ENCODE data around the gene STX11.

The STX11 gene

DNA sequence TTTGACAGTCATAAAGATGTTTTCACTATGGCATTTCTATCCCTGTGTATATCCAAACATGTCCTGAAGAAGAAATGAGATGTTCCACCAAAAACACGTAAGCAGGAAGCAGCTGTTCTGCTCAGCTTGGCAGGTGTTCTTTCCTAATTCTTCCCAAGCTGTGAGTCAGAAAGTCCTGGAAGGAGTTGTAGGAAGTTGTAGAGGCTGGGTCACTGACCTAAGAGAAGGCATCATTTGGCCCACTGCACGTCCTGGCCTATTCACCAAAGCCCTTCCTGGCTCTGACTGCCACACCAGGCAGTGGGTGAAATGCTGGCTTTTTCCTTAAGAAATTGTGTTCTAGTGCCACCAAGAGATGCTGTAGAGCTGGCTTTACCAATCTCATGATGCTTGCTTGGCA, 40.3 kb downstream of the STX11 start:
- no peak overlapping the region for H3K9ac ChIP-seq (ENCODE audit: low read length)
- H3K79me2 ChIP-seq (ENCODE audit: low read length), result no peaks in the 10 kb centered on the region
- H3K27me3 ChIP-seq (replicated peaks; ENCODE audit: insufficient read depth, low read length), result no peaks in the 10 kb centered on the region
- H3K9me2 ChIP-seq (replicated peaks; ENCODE audit: insufficient read depth, low read length), result no peaks in the 10 kb centered on the region
- H3F3A ChIP-seq (ENCODE audit: insufficient read depth, low read length), result no peaks in the 10 kb centered on the region
- no peak for DNase-seq
- no peaks in the 10 kb centered on the region for H4K20me1 ChIP-seq (ENCODE audit: insufficient read depth, low read length)
- no peaks in the 10 kb centered on the region for H3K4me1 ChIP-seq (ENCODE audit: low read length)
- no peak overlapping the region for H3K27ac ChIP-seq (ENCODE audit: low read length)
- TF ChIP-seq, protein P1, sequence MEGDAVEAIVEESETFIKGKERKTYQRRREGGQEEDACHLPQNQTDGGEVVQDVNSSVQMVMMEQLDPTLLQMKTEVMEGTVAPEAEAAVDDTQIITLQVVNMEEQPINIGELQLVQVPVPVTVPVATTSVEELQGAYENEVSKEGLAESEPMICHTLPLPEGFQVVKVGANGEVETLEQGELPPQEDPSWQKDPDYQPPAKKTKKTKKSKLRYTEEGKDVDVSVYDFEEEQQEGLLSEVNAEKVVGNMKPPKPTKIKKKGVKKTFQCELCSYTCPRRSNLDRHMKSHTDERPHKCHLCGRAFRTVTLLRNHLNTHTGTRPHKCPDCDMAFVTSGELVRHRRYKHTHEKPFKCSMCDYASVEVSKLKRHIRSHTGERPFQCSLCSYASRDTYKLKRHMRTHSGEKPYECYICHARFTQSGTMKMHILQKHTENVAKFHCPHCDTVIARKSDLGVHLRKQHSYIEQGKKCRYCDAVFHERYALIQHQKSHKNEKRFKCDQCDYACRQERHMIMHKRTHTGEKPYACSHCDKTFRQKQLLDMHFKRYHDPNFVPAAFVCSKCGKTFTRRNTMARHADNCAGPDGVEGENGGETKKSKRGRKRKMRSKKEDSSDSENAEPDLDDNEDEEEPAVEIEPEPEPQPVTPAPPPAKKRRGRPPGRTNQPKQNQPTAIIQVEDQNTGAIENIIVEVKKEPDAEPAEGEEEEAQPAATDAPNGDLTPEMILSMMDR (IDR thresholded peaks at IDR 0.05; ENCODE audit: low read length), result no peak
- no peak for TF ChIP-seq EZH2phosphoT487 (IDR thresholded peaks at IDR 0.05; ENCODE audit: low read length)
- no peak for TF ChIP-seq EZH2 (optimal IDR thresholded peaks at IDR 0.05; ENCODE audit: low read depth, low read length)
- H3K4me3 ChIP-seq (ENCODE audit: low read length), result no peak overlapping the region
- H2AFZ ChIP-seq (ENCODE audit: low read length), result no peak overlapping the region
- H3K9me3 ChIP-seq (replicated peaks; ENCODE audit: insufficient read depth, low read length), result no peaks in the 10 kb centered on the region
- H3K4me2 ChIP-seq (ENCODE audit: low read depth, low read length), result no peak overlapping the region
- no peaks in the 10 kb centered on the region for H3K36me3 ChIP-seq (replicated peaks; ENCODE audit: insufficient read depth, low read length)

DNA sequence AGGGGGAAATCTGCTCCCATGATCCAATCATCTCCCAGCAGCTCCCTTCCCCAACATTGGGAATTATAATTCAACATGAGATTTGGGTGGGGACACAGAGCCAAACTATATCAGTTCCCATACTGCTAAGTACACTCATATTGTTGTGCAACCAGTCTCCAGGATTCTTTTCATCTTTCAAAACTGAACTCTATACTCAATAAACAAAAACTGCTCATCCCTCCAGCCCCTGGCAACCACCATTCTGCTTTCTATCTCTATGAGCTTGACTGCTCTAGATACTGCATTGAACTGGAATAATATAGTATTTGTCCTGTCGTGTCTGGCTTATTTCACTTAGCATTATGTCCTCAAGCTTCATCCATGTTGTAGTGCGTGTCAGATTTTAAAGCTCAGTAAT, 42.9 kb downstream of the STX11 start:
- H3K4me2 ChIP-seq (ENCODE audit: low read depth, low read length), result no peak overlapping the region
- no peaks in the 10 kb centered on the region for H3F3A ChIP-seq (ENCODE audit: insufficient read depth, low read length)
- H3K36me3 ChIP-seq (replicated peaks; ENCODE audit: insufficient read depth, low read length), result no peaks in the 10 kb centered on the region
- H3K4me1 ChIP-seq (ENCODE audit: low read length), result no peaks in the 10 kb centered on the region
- H3K27me3 ChIP-seq (replicated peaks; ENCODE audit: insufficient read depth, low read length), result no peaks in the 10 kb centered on the region
- TF ChIP-seq, protein P1 (IDR thresholded peaks at IDR 0.05; ENCODE audit: low read length), result no peak
- TF ChIP-seq EZH2phosphoT487 (IDR thresholded peaks at IDR 0.05; ENCODE audit: low read length), result no peak
- TF ChIP-seq EZH2 (optimal IDR thresholded peaks at IDR 0.05; ENCODE audit: low read depth, low read length), result no peak
- no peak overlapping the region for H3K4me3 ChIP-seq (ENCODE audit: low read length)
- H4K20me1 ChIP-seq (ENCODE audit: insufficient read depth, low read length), result no peaks in the 10 kb centered on the region
- no peak overlapping the region for H2AFZ ChIP-seq (ENCODE audit: low read length)
- no peak overlapping the region for H3K27ac ChIP-seq (ENCODE audit: low read length)
- no peak for DNase-seq
- H3K9ac ChIP-seq (ENCODE audit: low read length), result no peak overlapping the region
- no peaks in the 10 kb centered on the region for H3K79me2 ChIP-seq (ENCODE audit: low read length)
- no peaks in the 10 kb centered on the region for H3K9me2 ChIP-seq (replicated peaks; ENCODE audit: insufficient read depth, low read length)
- H3K9me3 ChIP-seq (replicated peaks; ENCODE audit: insufficient read depth, low read length), result no peaks in the 10 kb centered on the region

DNA sequence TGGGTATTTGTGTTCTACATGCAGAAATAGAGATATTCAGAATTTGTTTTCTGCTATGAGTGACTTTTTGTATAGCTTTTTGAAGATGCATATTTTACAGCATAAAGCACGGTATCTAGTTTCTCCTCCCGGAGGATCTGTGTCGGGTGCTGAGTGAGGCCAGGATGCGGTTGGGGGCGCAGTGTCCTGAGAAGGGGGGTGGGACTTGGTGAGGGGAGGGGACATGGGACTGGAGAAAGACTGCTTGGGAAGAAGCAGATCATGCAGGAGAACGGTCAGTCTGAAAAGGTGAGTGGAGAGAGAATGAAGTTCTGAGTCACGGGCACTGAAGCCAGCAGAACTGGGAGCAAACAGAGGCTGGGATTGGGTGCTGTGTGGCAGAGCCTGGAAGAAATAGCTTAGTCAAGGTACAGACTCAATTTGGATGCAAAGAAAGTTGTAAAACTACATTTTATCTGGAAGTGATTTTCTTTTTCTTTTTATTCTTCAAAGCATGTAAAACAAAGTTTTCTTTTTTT, 44.0 kb downstream of the STX11 start:
- H3K79me2 ChIP-seq (ENCODE audit: low read length), result no peaks in the 10 kb centered on the region
- H2AFZ ChIP-seq (ENCODE audit: low read length), result no peak overlapping the region
- H3K27me3 ChIP-seq (replicated peaks; ENCODE audit: insufficient read depth, low read length), result no peaks in the 10 kb centered on the region
- DNase-seq, result no peak
- H3K4me2 ChIP-seq (ENCODE audit: low read depth, low read length), result no peak overlapping the region
- H3K4me3 ChIP-seq (ENCODE audit: low read length), result no peak overlapping the region
- H4K20me1 ChIP-seq (ENCODE audit: insufficient read depth, low read length), result no peaks in the 10 kb centered on the region
- no peak overlapping the region for H3K27ac ChIP-seq (ENCODE audit: low read length)
- no peaks in the 10 kb centered on the region for H3K9me2 ChIP-seq (replicated peaks; ENCODE audit: insufficient read depth, low read length)
- H3K9me3 ChIP-seq (replicated peaks; ENCODE audit: insufficient read depth, low read length), result no peaks in the 10 kb centered on the region
- H3K9ac ChIP-seq (ENCODE audit: low read length), result no peak overlapping the region
- H3K4me1 ChIP-seq (ENCODE audit: low read length), result no peaks in the 10 kb centered on the region
- H3K36me3 ChIP-seq (replicated peaks; ENCODE audit: insufficient read depth, low read length), result no peaks in the 10 kb centered on the region
- no peaks in the 10 kb centered on the region for H3F3A ChIP-seq (ENCODE audit: insufficient read depth, low read length)
- no peak for TF ChIP-seq EZH2 (optimal IDR thresholded peaks at IDR 0.05; ENCODE audit: low read depth, low read length)
- no peak for TF ChIP-seq EZH2phosphoT487 (IDR thresholded peaks at IDR 0.05; ENCODE audit: low read length)
- TF ChIP-seq, protein P1 (IDR thresholded peaks at IDR 0.05; ENCODE audit: low read length), result no peak
